Kidney epithelial cell (primary cell): Measurements from ENCODE around the gene CCL16. TPM values are rescaled to one million over a fixed set of nuclear protein-coding genes. Genes with fewer than 3 reads are reported as not detected.

Experiments
- DNase-seq: peaks from one replicate; pipeline ENCODE4 v3.0.0-alpha.2; 2010; ENCODE audit warnings: low read depth
- H3K27me3 ChIP-seq: 2 replicates; pipeline ENCODE4 v1.6.0; 2011; ENCODE audit warnings: low read length; ENCODE audit not compliant: control insufficient read depth, insufficient read depth
- H3K36me3 ChIP-seq: 2 replicates; pipeline ENCODE4 v1.5.1; 2011; ENCODE audit warnings: low read length; ENCODE audit not compliant: control insufficient read depth, insufficient read depth
- H3K4me3 ChIP-seq: 2 replicates; pipeline ENCODE4 v1.5.1; 2011; ENCODE audit warnings: low read depth, mild to moderate bottlenecking, control low read depth, low read length
- CTCF ChIP-seq: IDR thresholded peaks from 2 replicates; pipeline ENCODE4 v1.5.1; 2011; ENCODE audit warnings: mild to moderate bottlenecking, moderate library complexity, low read length, control low read depth, inconsistent platforms; ENCODE audit not compliant: insufficient read depth, poor library complexity, severe bottlenecking
- total RNA-seq: library from RNA; depleted of rRNA; stranded (reverse); fragments of >200 nt; gene quantifications from 2 replicates; pipeline ENCODE4 v1.2.3, GENCODE V29; 2015

CCL16 gene
- total RNA-seq, 1 donor from 2014 or later: not detected

GRCh38 chr17:35973333-35974260 is 7.7 kb downstream of the CCL16 start:
- no peak for TF ChIP-seq CTCF
- DNase-seq: no peak
- Histone ChIP-seq H3K36me3 (no peaks in the 10 kb centered on the region), H3K27me3 (no peaks in the 10 kb centered on the region), H3K4me3 (no peak overlapping the region)

- no peaks in the 10 kb centered on the region for H3K36me3 ChIP-seq
- H3K27me3 ChIP-seq: no peaks in the 10 kb centered on the region
- TF ChIP-seq CTCF: no peak
- no peak overlapping the region for H3K4me3 ChIP-seq
- DNase-seq: no peak
Measured at GRCh38 chr17:35972945-35973332, 8.4 kb downstream of the CCL16 start.

- Histone ChIP-seq H3K4me3 (no peak overlapping the region), H3K36me3 (no peaks in the 10 kb centered on the region), H3K27me3 (no peaks in the 10 kb centered on the region)
- no peak for TF ChIP-seq CTCF
- no peak for DNase-seq
Measured at GRCh38 chr17:35972535-35972934, 8.8 kb downstream of the CCL16 start.

GRCh38 chr17:35972066-35972465 is 9.2 kb downstream of the CCL16 start:
- TF ChIP-seq CTCF: no peak
- DNase-seq: no peak
- Histone ChIP-seq H3K27me3 (no peaks in the 10 kb centered on the region), H3K36me3 (no peaks in the 10 kb centered on the region), H3K4me3 (no peak overlapping the region)

GRCh38 chr17:35969558-35970380 is 11.5 kb downstream of the CCL16 start:
- no peaks in the 10 kb centered on the region for H3K27me3 ChIP-seq
- no peak overlapping the region for H3K4me3 ChIP-seq
- TF ChIP-seq CTCF: peak; percentile 71
- no peaks in the 10 kb centered on the region for H3K36me3 ChIP-seq
- DNase-seq: peak; percentile 26
